Keratinocyte (primary cell): Measurements from ENCODE around the gene GAST.

Experiments used
- CTCF ChIP-seq, 3 experiments: IDR thresholded peaks in 1 of 3; conservative IDR thresholded peaks in 1 of 3; optimal IDR thresholded peaks in 1 of 3; 2 replicates in 2 of 3; 3 replicates in 1 of 3; pipeline versions ENCODE3 to v1.5.1; 2011; ENCODE audit warnings: low read length in 3 of 3, mild to moderate bottlenecking in 3 of 3, moderate library complexity in 2 of 3, control low read depth in 1 of 3, inconsistent platforms in 1 of 3; ENCODE audit not compliant: insufficient read depth in 2 of 3; ENCODE audit errors: extremely low read depth in 1 of 3
- EZH2 ChIP-seq: IDR thresholded peaks from one replicate; pipeline ENCODE4 v1.6.1; 2012; ENCODE audit warnings: inconsistent platforms, mild to moderate bottlenecking, low read length, moderate library complexity

GRCh38 chr17:41680426-41681040 is 31.6 kb upstream of the GAST start:
- TF ChIP-seq CTCF (optimal IDR thresholded peaks at IDR 0.05 in 1 of 3, IDR thresholded peaks at IDR 0.05 in 1 of 3, conservative IDR thresholded peaks at IDR 0.05 in 1 of 3; ENCODE audit: extremely low read depth in 1 of 3, insufficient read depth in 2 of 3, low read length in 3 of 3) = no peak
- TF ChIP-seq EZH2 = no peak
